NCI-H2227 (cell line): ENCODE data around the gene BAIAP2.

Source experiments
- DNase-seq: peaks from one replicate; lab custom pipeline; 2025; ENCODE audit not compliant: unreplicated experiment; lab: John Stamatoyannopoulos, UW

The BAIAP2 gene, protein sequence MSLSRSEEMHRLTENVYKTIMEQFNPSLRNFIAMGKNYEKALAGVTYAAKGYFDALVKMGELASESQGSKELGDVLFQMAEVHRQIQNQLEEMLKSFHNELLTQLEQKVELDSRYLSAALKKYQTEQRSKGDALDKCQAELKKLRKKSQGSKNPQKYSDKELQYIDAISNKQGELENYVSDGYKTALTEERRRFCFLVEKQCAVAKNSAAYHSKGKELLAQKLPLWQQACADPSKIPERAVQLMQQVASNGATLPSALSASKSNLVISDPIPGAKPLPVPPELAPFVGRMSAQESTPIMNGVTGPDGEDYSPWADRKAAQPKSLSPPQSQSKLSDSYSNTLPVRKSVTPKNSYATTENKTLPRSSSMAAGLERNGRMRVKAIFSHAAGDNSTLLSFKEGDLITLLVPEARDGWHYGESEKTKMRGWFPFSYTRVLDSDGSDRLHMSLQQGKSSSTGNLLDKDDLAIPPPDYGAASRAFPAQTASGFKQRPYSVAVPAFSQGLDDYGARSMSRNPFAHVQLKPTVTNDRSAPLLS

GRCh38 chr17:81034779-81035520 is at the start of gene BAIAP2:
BAIAP2 (plus strand) TSS chr17:81035151; CDS start chr17:81035255, 104 bp downstream.
- peak; percentile 96 for DNase-seq

GRCh38 chr17:80986046-80986445 is 48.9 kb upstream of the BAIAP2 start:
- DNase-seq: no peak

- DNase-seq: no peak
Measured at GRCh38 chr17:80986816-80987475, 48.0 kb upstream of the BAIAP2 start.

DNA sequence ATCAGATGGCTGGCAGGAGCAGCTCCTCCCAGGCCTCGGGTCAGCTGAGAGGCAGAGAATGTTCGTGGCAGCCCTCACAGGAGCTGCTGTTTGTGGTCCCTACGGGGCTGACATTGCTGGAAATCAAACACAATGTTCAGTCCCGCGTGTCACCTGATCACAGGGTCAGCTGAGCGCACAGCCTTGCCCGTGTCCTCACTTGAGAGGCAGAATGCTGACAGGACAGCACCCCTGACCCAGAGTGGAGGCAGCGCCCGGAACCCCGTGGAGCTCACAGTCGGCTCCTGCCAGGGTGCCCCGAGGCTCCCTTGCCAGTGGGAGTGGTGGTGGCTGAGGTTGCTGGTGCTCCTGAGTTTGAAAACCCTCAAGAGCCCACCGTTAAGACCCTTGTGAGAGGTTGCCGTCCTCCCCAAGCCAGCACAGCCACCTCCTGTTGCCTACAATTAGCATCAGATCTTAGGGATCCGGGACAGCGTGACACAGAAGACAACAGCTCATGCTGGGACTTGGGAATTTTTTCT is 47.0 kb upstream of the BAIAP2 start:
- DNase-seq: peak; percentile 56

- no peak for DNase-seq
Measured at GRCh38 chr17:80989586-80989913, 45.4 kb upstream of the BAIAP2 start.

DNA sequence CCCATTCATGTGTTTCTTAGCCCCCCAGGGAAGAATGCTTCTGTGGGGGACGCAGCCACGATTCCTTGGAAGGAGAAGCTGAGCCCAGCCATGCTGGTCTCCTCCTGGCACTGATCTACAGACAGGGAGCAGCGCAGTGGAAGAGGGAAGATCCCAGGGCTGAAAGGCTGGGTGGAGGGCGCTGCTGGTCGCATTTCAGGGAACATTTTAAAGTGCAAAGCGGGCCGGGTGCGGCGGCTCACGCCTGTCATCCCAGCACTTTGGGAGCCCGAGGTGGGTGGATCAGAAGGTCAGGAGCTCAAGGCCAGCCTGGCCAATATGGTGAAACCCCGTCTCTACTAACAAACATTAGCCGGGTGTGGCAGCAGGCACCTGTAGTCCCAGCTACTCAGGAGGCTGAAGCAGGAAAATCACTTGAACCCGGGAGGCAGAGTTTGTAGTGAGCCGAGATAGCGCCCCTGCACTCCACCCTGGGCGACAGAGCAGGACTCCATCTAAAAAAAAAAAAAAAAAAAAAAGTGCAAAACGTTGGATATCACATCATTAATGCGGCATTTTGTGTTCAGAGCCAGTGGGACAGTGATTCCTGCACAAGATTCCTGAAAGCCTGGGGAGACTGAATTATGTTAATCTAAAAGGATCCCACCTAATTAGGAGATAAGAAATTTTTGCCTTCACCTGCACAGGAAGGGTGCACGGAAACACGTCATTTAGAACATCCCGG is 43.9 kb upstream of the BAIAP2 start:
- no peak for DNase-seq

DNA sequence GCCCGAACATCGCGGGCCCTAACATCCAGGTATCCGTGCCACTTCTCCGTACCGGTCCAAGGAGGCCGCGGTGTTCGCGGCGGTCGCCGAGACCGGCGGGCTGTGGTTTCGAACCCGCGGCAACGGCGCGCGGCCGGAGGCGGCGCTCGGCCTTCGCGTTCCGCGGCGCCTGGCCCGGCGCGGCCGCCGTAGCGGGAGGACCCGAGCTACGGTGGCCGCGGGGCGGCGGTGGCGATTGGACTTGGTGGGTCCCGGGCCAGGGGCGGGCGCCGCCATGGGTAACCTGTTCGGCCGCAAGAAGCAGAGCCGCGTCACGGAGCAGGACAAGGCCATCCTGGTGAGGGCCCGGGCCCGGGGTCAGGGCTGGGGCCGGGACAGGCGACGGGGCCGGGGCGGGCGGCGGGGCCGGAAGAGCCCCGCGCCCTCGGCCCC is 43.3 kb upstream of the BAIAP2 start, which contains the start of gene CHMP6:
Gene CHMP6 (plus strand): TSS at position 197 of the 432 bp plus-strand sequence. CDS start 78 bp downstream, at position 275.
- peak; percentile 92 for DNase-seq

DNA sequence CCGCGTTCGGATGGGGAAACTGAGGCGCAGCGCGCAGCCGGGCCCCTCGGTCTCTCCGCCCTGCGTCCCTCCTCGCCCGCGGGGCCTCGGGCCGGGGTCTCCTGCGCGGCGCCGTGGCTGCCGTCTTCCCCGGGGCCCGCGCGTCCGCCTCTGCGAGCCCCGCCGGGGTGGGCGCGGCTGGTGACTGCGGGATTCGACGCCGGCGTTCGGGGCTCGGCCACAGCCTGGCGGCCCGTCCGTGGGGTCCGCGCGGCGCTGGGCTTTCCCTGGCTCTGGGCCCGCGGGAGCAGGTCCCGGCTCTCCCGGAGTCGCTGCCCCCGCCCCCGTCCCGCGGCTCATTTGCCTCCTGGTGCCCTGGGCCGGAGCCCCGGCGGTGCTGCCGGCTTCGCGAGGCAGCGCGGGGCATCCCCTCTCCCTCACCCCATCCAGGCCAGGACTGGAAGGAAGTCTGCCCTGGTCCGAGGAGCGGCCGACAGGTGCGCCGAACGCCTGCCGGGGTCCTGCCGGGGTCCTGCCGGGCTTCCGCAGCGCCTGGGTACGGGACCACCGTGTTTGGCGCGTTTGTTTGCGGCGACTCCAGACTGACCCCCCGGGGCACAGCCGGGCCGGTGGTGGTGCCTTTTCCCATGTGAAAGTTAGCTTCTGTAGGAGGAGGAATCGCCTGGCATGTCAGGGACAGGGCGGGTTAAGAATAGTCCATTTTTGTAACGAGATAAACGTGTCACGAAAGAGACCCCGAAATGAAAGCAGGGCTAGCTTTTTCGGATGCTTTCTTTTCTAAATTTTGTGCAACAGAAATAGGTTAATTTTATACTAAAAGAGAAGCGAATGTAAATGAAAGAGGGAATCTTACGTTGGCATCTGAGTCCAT is 42.6 kb upstream of the BAIAP2 start:
- DNase-seq: no peak

GRCh38 chr17:80992948-80993624 is 41.9 kb upstream of the BAIAP2 start:
- no peak for DNase-seq

- no peak for DNase-seq
Measured at GRCh38 chr17:80995131-80995530, 39.8 kb upstream of the BAIAP2 start.

DNA sequence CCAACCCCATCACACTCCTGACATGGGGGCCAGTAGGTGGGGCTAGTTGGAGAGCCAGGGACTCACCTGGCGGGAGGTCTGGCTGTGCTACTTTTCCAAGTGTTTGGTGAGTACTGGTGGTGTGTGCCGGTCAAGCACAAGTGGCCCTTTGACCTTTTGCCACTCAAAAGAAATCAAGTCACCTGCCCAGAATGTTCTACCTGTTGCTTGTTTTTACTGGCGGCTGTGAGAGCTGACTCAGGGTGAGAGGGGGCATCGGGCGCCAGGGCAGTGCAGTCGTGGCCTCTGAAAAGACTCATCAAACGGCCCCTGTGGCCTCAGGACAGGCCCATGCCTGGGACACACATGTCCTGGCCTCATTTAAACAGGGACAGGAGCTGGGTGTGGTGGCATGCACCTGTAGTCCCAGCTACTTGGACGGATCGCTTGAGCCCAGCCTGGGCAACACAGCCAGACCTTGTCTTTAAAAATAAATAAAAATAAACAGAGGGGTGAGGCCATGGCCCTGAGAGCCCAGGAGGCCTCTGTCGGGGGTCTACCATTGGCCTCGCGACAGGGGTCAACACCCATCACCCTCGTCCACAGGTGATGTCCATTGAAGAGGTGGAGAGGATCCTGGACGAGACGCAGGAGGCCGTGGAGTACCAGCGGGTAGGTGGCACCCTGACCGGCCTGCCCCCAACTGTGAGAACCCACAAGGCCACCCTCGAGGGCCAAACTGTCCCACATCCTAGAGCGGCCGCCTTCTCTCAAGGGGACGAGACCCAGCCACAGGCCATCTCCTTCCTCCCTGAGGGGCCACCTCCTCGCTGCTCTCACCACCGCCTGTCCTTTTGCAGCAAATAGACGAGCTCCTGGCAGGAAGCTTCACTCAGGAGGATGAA is 38.3 kb upstream of the BAIAP2 start:
- DNase-seq: no peak

DNA sequence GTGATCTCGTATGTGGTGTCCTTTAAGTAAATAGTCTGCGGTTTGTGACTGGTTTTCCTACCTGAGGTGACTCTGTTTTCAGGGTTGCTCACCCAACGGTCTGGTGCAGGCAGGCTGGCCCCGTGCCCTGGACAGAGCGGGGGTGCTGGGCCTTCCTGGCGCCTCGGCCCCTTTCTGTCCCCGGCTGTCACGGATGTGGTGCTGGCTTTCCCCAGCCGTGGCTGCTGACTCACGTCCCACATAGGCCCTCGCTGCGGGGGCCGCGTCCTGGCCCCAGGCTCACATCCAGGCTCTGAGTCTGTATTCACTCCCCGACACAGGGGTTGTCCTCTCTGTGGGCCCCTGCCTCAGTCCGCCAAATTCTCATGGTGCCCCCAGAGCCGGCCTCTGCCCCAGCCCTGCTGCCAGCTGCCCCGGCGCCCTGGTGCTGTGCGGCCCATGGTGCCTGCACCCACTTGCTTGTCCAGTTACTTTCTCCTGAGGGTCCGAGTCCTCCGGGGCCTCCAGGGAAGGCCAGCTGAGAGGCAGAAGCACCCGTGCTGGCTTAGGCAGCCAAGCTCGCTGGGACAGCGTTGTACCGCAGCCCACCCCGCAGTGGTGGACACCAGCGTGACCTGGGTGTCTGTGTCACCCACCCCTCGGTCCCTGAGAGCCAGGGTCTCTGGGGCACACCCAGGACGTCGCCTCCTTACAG is 37.4 kb upstream of the BAIAP2 start:
- DNase-seq: no peak

GRCh38 chr17:80998118-80998747 is 36.7 kb upstream of the BAIAP2 start:
- no peak for DNase-seq

GRCh38 chr17:80998748-80999535 is 36.0 kb upstream of the BAIAP2 start:
- DNase-seq: no peak

DNA sequence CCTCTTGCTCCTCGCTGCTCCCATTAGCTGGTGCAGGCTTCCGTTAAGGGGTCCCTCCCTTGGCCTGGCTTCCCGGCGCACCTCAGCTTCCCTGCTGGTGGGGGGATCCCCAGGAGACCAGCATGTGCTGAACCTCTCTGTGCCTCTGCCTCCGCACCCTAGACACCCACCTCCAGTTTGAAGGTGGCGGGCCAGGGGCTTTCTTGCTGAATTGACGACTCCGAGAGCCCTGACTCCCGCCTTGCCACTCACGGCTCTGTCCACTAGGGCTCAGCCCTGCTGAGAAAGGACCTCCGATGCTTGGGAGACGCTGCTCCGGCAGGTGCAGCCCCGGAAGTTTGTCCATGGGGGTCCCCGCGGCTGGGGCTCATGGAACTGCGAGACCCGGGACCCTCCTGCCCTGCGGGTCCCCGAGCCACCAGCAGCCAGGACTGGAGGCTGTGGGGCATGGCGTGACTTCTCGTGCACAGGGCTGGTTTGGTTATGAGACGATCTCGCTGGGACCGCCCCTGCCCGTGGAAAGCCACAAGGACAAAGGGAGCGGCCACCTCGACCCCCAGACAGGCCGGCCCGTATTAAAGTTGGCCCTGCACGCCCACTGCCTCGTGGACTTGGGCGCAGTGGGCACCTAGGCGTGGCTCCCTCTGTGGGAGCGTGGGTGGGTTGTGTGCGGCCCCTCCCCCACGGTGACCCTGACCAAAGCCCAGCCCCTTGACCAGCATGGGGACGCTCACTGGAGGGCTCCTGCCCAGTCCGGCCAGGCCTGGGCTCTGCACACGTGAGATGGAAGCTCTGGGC is 35.2 kb upstream of the BAIAP2 start:
- DNase-seq: no peak

DNA sequence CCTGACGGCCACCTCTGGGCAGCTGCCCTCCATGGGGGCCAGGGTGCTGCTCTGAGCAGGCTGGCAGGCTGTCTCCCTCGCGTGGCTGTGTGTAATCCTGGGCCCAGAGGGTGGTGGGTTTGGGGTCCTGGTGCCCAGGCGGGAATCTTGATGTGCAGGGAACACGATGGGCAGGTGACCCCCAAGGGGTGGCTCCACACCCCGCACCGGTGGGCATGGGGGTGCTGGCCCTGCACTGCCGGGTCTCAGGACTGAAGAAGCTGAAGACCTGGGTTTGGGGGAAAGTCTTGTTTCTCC is 34.7 kb upstream of the BAIAP2 start:
- DNase-seq: no peak
